Ascending aorta (tissue), 2 donors: ENCODE results near the gene PURA. TPM values are rescaled to one million over a fixed set of nuclear protein-coding genes. Genes with fewer than 3 reads are reported as not detected.
A peak's percentile ranks its signal among the peaks of the same experiment; 100 is the strongest.

Experiments
- DNase-seq, 2 donors: peaks; one replicate each; pipeline ENCODE4 v3.0.0-alpha.2; 2019; ENCODE audit warnings: low spot score in 2 of 2
- H3K27ac ChIP-seq, 2 donors: fragments of 200-600 bp; sonication (generic); one replicate each; pipeline ENCODE4 v1.5.1; 2016 to 2017; ENCODE audit warnings: mild to moderate bottlenecking in 1 of 2
- H3K27me3 ChIP-seq: fragments of 200-600 bp; sonication (generic); one replicate; pipeline ENCODE4 v1.5.1; 2017
- H3K36me3 ChIP-seq, 2 donors: fragments of 200-600 bp; sonication (generic); one replicate each; pipeline ENCODE4 v1.5.1; 2016
- H3K4me1 ChIP-seq, 2 donors: fragments of 200-600 bp; sonication (generic); one replicate each; pipeline ENCODE4 v1.5.1; 2016 to 2017; ENCODE audit warnings: mild to moderate bottlenecking in 1 of 2
- H3K4me3 ChIP-seq, 2 donors: fragments of 200-600 bp; sonication (generic); one replicate each; pipeline ENCODE4 v1.5.1; 2016 to 2017; ENCODE audit warnings: mild to moderate bottlenecking in 1 of 2
- H3K9me3 ChIP-seq, 2 donors: fragments of 200-600 bp; sonication (generic); one replicate each; pipeline ENCODE4 v1.5.1; 2016
- intact Hi-C: fragments of 100-400 bp; cut with DNase I; formaldehyde crosslinking; loops from one replicate; pipeline ENCODE4 v1.15.1; 2023
- total RNA-seq: library from RNA; depleted of rRNA; stranded (reverse); fragments of >200 nt; gene quantifications from one replicate; pipeline ENCODE4 v1.1.0, GENCODE V29; 2016
- TF ChIP-seq, protein P1 (sequence below), 3 experiments: fragments of 200-600 bp in 2 of 3; fragments of 450-650 bp in 1 of 3; sonication (generic) in 2 of 3; IDR thresholded peaks; one replicate each; pipeline ENCODE4 v1.5.1; 2016 to 2019; ENCODE audit warnings: antibody characterized with exemption in 3 of 3, mild to moderate bottlenecking in 1 of 3, moderate library complexity in 1 of 3

The PURA gene
- 11.5 TPM for total RNA-seq

DNA sequence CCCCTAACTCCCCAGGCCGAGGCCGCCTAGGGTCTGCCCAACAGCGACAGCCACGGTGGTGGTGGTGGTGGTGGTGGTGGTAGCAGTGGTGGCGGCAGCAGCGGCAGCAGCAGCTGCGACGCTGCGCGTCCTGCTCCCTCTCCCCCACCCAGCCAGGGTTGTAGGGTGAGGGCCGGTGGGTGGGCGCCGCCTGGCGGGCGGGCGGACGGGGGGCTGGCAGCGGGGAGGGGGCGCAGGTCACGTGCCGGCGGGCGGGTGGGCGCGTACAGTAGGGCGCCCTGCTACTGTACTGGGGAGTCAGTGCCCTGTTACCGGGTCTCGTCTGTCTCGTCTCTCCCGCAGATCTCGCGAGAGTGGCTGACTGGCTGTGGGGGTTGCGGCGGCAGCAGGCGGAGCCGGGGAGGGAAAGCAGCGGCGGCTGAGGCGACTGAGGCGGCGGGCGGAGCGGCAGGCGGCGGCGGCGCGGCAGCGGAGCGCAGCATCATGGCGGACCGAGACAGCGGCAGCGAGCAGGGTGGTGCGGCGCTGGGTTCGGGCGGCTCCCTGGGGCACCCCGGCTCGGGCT lies at the start of gene PURA:
Gene PURA (plus strand): TSS at position 411 of the 565 bp plus-strand sequence. CDS start 73 bp downstream, at position 484.
- H3K4me3 ChIP-seq: peak within 1 kb of the TSS; percentile 70 to 77
- H3K27me3 ChIP-seq: no peaks in the 10 kb centered on the region
- peak; percentile 87 to 97 for DNase-seq
- TF ChIP-seq, protein P1, sequence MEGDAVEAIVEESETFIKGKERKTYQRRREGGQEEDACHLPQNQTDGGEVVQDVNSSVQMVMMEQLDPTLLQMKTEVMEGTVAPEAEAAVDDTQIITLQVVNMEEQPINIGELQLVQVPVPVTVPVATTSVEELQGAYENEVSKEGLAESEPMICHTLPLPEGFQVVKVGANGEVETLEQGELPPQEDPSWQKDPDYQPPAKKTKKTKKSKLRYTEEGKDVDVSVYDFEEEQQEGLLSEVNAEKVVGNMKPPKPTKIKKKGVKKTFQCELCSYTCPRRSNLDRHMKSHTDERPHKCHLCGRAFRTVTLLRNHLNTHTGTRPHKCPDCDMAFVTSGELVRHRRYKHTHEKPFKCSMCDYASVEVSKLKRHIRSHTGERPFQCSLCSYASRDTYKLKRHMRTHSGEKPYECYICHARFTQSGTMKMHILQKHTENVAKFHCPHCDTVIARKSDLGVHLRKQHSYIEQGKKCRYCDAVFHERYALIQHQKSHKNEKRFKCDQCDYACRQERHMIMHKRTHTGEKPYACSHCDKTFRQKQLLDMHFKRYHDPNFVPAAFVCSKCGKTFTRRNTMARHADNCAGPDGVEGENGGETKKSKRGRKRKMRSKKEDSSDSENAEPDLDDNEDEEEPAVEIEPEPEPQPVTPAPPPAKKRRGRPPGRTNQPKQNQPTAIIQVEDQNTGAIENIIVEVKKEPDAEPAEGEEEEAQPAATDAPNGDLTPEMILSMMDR (IDR thresholded peaks at IDR 0.05): no peak
- H3K36me3 ChIP-seq: no peaks in the 10 kb centered on the region
- H3K9me3 ChIP-seq: no peaks in the 10 kb centered on the region
- H3K4me1 ChIP-seq: peaks cover 14 to 31% of the 10 kb centered on the region in 2 donors
- intact Hi-C loops: loop anchor here (2.0 to 5.0 kb wide), 3 partner anchors 31 to 71 kb away; partner anchors contain the start of genes CYSTM1 and NRG2
- H3K27ac ChIP-seq: peak within 1 kb of the TSS; percentile 83 to 89

DNA sequence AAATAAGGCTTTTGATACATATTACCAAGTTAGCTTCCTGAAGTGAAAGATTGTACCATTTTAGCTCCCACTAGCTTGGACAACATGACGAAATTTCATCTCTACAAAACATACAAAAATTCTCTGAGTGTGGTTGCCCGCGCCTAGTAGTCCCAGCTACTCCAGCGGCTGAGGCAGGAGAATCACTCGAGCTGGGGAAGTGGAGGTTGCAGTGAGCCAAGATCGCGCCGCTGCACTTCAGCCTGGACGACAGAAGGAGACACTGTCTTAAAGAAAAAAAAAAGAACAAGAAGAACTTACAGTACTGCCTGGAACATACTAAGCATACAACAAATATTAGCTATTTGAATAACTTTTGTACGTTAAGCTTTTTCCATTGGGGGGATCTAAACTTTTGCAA lies 41.1 kb upstream of the PURA start:
- intact Hi-C loops: loop anchor here (1.0 to 5.0 kb wide), 3 partner anchors 34 to 84 kb away; no protein-coding TSS in a partner anchor
- Histone ChIP-seq H3K9me3 (no peaks in the 10 kb centered on the region), H3K27me3 (no peaks in the 10 kb centered on the region), H3K4me3 (no peak overlapping the region), H3K4me1 (no peaks in the 10 kb centered on the region), H3K27ac (no peak overlapping the region), H3K36me3 (no peaks in the 10 kb centered on the region)
- TF ChIP-seq, protein P1 (IDR thresholded peaks at IDR 0.05): no peak
- no peak for DNase-seq

DNA sequence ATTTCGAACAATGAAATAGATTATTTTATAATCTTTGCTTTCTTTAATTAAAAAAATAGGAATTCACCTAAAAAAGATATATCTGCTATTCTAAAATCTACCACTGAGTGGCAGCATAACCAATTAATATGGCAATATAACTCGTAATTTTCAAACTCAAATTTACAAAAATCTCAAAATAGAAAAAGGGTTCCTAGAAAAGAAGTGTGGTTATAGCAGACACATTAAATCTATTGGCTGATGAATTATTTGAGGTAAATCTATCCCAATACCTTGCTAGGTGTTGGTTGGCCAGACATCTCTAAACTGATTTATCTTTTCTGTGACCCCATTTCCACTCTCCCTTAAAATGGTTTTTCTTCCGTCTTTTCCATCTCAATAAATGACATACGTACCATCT lies 40.6 kb upstream of the PURA start:
- H3K27ac ChIP-seq: no peak overlapping the region
- DNase-seq: no peak
- TF ChIP-seq, protein P1 (IDR thresholded peaks at IDR 0.05): peak; percentile 52 to 67 (median 60)
- H3K4me3 ChIP-seq: no peak overlapping the region
- intact Hi-C loops: loop anchor here (1.0 to 5.0 kb wide), 3 partner anchors 34 to 84 kb away; no protein-coding TSS in a partner anchor
- H3K4me1 ChIP-seq: no peaks in the 10 kb centered on the region
- H3K27me3 ChIP-seq: no peaks in the 10 kb centered on the region
- H3K9me3 ChIP-seq: no peaks in the 10 kb centered on the region
- H3K36me3 ChIP-seq: no peaks in the 10 kb centered on the region

DNA sequence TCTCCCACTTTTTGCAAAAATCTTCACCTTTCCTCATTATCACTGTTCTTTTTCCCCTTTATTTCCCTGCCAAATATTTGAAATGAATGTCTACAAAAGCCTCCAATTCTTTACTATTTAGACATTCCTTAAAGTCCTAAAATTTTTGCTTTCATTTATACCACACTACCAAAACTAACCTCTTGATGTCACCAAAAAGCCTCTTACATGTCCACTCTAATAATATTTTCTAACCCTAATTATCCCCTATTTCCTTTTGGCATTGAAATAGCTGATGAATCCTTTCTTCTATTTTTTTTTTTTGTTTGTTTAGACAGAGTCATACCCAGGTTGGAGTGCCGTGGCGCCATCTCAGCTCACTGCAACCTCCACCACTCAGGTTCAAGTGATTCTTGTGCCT lies 38.5 kb upstream of the PURA start:
- H3K36me3 ChIP-seq: no peaks in the 10 kb centered on the region
- H3K4me3 ChIP-seq: no peak overlapping the region
- no peak for DNase-seq
- no peaks in the 10 kb centered on the region for H3K4me1 ChIP-seq
- intact Hi-C loops: no loop called here
- H3K27me3 ChIP-seq: no peaks in the 10 kb centered on the region
- H3K27ac ChIP-seq: no peak overlapping the region
- no peaks in the 10 kb centered on the region for H3K9me3 ChIP-seq
- TF ChIP-seq, protein P1 (IDR thresholded peaks at IDR 0.05): peak in 1 of 3 experiments; percentile 13

DNA sequence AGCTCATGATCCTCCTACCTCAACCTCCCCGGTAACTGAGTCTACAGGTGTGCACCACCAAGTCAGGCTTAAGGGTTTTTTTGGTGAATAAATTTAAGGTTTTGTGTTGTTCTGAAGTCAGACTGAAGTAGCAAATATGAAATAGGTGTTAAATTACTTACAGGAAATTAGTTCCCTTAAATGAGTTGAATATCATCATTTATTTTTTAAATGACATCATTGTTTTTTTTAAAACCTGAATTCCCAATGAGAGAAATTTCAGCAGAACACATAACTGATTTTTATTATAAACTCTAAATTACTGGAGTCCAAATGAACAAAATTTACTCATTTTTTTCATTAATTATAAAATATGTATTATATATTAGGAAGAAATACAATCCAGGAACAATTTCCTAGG lies 37.8 kb upstream of the PURA start:
- H3K9me3 ChIP-seq: no peaks in the 10 kb centered on the region
- intact Hi-C loops: no loop called here
- TF ChIP-seq, protein P1 (IDR thresholded peaks at IDR 0.05): no peak
- no peak overlapping the region for H3K27ac ChIP-seq
- no peak for DNase-seq
- no peaks in the 10 kb centered on the region for H3K36me3 ChIP-seq
- no peaks in the 10 kb centered on the region for H3K4me1 ChIP-seq
- no peaks in the 10 kb centered on the region for H3K27me3 ChIP-seq
- H3K4me3 ChIP-seq: no peak overlapping the region
